OCI-LY1 (cell line): ENCODE results near the gene KDM4B.

Source experiments
- H2AFZ ChIP-seq: fragments of 200-600 bp; sonication (generic), shearing (Covaris generic); 2 replicates; pipeline ENCODE4 v1.6.0; 2014; ENCODE audit warnings: antibody characterized with exemption, mild to moderate bottlenecking, low read length
- H3F3A ChIP-seq: fragments of 200-600 bp; sonication (generic), shearing (Covaris generic); 2 replicates; pipeline ENCODE4 v1.6.0; 2014; ENCODE audit warnings: mild to moderate bottlenecking, antibody characterized with exemption, low read length, moderate library complexity; ENCODE audit not compliant: insufficient read depth
- H3K27ac ChIP-seq: fragments of 200-600 bp; sonication (generic); 2 replicates; pipeline ENCODE4 v1.5.1; 2014; ENCODE audit warnings: low read length, mixed run types, mild to moderate bottlenecking, low read depth; ENCODE audit not compliant: poor library complexity, severe bottlenecking
- H3K27me3 ChIP-seq: fragments of 200-600 bp; sonication (generic); 2 replicates; pipeline ENCODE4 v1.6.0; 2014; ENCODE audit warnings: antibody characterized with exemption, mild to moderate bottlenecking, low read length, moderate library complexity; ENCODE audit not compliant: insufficient read depth
- H3K36me3 ChIP-seq: fragments of 200-600 bp; sonication (generic); 2 replicates; pipeline ENCODE4 v1.6.1; 2014; ENCODE audit warnings: mild to moderate bottlenecking, antibody characterized with exemption, low read length, moderate library complexity, mixed read lengths; ENCODE audit not compliant: insufficient read depth
- H3K4me1 ChIP-seq: fragments of 200-600 bp; sonication (generic); 2 replicates; pipeline ENCODE4 v1.5.1; 2014; ENCODE audit warnings: mild to moderate bottlenecking, low read length, moderate library complexity; ENCODE audit not compliant: insufficient read depth, severe bottlenecking
- H3K4me2 ChIP-seq: fragments of 200-600 bp; sonication (generic), shearing (Covaris generic); 2 replicates; pipeline ENCODE4 v1.6.1; 2014; ENCODE audit warnings: low read length
- H3K4me3 ChIP-seq: fragments of 200-600 bp; sonication (generic); 2 replicates; pipeline ENCODE4 v1.5.1; 2014; ENCODE audit warnings: low read length, low read depth, mild to moderate bottlenecking, mixed read lengths; ENCODE audit not compliant: poor library complexity, severe bottlenecking
- H3K79me2 ChIP-seq: fragments of 200-600 bp; shearing (Covaris generic); 2 replicates; pipeline ENCODE4 v1.6.1; 2016; ENCODE audit warnings: mixed run types, low read length, mixed read lengths; ENCODE audit not compliant: insufficient read depth
- H3K9ac ChIP-seq: fragments of 200-600 bp; sonication (generic), shearing (Covaris generic); 2 replicates; pipeline ENCODE4 v1.6.1; 2014; ENCODE audit warnings: mild to moderate bottlenecking, low read length, mixed read lengths
- H3K9me2 ChIP-seq: fragments of 200-600 bp; sonication (generic), shearing (Covaris generic); 2 replicates; pipeline ENCODE4 v1.6.1; 2014; ENCODE audit warnings: low read depth, mild to moderate bottlenecking, low read length, mixed read lengths
- H3K9me3 ChIP-seq: fragments of 200-600 bp; shearing (Covaris generic); 2 replicates; pipeline ENCODE4 v1.6.1; 2014; ENCODE audit warnings: low read length, mixed read lengths
- H4K20me1 ChIP-seq: fragments of 200-600 bp; sonication (generic), shearing (Covaris generic); 2 replicates; pipeline ENCODE4 v1.6.0; 2016; ENCODE audit warnings: mild to moderate bottlenecking, low read length; ENCODE audit not compliant: insufficient read depth
- CTCF ChIP-seq: fragments of 200-600 bp; sonication (generic), shearing (Covaris generic); IDR thresholded peaks from 2 replicates; pipeline ENCODE4 v1.5.1; 2017; ENCODE audit warnings: mild to moderate bottlenecking, antibody characterized with exemption, low read length, moderate library complexity, mixed read lengths
- EZH2 ChIP-seq: fragments of 200-600 bp; sonication (generic), shearing (Covaris generic); IDR thresholded peaks from 2 replicates; pipeline ENCODE4 v1.8.0; 2017; ENCODE audit warnings: borderline replicate concordance, mixed run types, mild to moderate bottlenecking, antibody characterized with exemption, low read length, moderate library complexity, mixed read lengths

Gene KDM4B

GRCh38 chr19:5078182-5078581 is 109.3 kb downstream of the KDM4B start:
- Histone ChIP-seq H3K4me1 (no peaks in the 10 kb centered on the region), H3K9ac (no peak overlapping the region), H3K9me2 (no peaks in the 10 kb centered on the region), H3K36me3 (peaks cover 17% of the 10 kb centered on the region; the same call in 1 of the 2 replicates), H3K4me3 (no peak overlapping the region), H3K27ac (no peak overlapping the region), H4K20me1 (no peaks in the 10 kb centered on the region), H3K27me3 (no peaks in the 10 kb centered on the region), H3K4me2 (no peak overlapping the region), H3F3A (no peaks in the 10 kb centered on the region), H3K9me3 (no peaks in the 10 kb centered on the region), H3K79me2 (no peaks in the 10 kb centered on the region), H2AFZ (no peak overlapping the region)
- TF ChIP-seq CTCF (no peak), EZH2 (no peak)

DNA sequence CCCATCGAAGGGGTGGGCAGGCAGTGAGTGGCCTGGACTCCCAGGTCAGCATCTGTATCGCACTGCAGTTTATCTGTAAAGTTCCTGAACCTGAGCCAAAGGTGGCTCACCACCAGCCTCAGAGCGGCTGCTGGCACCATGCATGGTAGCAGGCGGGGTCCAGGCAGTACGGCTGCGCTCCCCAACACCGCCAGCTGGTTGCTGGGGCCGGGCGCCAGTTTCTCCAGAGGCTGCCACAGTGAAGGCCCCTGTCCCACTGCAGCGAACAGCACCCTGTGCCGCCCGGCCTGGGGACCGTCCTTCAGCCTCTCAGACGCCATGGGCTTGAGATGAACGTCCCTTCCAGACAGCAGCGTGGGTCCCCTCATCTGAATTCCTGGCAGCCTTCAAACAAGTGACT is 109.8 kb downstream of the KDM4B start:
- Histone ChIP-seq H3K36me3 (peaks cover 17% of the 10 kb centered on the region; the same call in 1 of the 2 replicates), H3K4me2 (no peak overlapping the region), H3K4me3 (no peak overlapping the region)

GRCh38 chr19:5079071-5079774 is 110.3 kb downstream of the KDM4B start:
- peaks cover 17% of the 10 kb centered on the region; the same call in 1 of the 2 replicates for H3K36me3 ChIP-seq
- H3K9ac ChIP-seq: no peak overlapping the region
- no peaks in the 10 kb centered on the region for H3K9me2 ChIP-seq
- H2AFZ ChIP-seq: no peak overlapping the region
- H3K79me2 ChIP-seq: no peaks in the 10 kb centered on the region
- H3K27ac ChIP-seq: no peak overlapping the region
- no peak overlapping the region for H3K4me3 ChIP-seq
- no peaks in the 10 kb centered on the region for H3K4me1 ChIP-seq
- no peaks in the 10 kb centered on the region for H3K9me3 ChIP-seq
- H4K20me1 ChIP-seq: no peaks in the 10 kb centered on the region
- H3F3A ChIP-seq: no peaks in the 10 kb centered on the region
- TF ChIP-seq CTCF (no peak), EZH2 (no peak)
- no peaks in the 10 kb centered on the region for H3K27me3 ChIP-seq
- no peak overlapping the region for H3K4me2 ChIP-seq

More for the DNA sequence above, 109.8 kb downstream of the KDM4B start:
- H3K9me3 ChIP-seq: no peaks in the 10 kb centered on the region
- H3K27me3 ChIP-seq: no peaks in the 10 kb centered on the region
- H2AFZ ChIP-seq: no peak overlapping the region
- no peak overlapping the region for H3K9ac ChIP-seq
- H3F3A ChIP-seq: no peaks in the 10 kb centered on the region
- no peaks in the 10 kb centered on the region for H3K9me2 ChIP-seq
- TF ChIP-seq CTCF (no peak), EZH2 (no peak)
- H3K27ac ChIP-seq: no peak overlapping the region
- H3K79me2 ChIP-seq: no peaks in the 10 kb centered on the region
- H4K20me1 ChIP-seq: no peaks in the 10 kb centered on the region
- H3K4me1 ChIP-seq: no peaks in the 10 kb centered on the region
